ENCODE data around the gene UBE2J2.

The UBE2J2 gene

DNA sequence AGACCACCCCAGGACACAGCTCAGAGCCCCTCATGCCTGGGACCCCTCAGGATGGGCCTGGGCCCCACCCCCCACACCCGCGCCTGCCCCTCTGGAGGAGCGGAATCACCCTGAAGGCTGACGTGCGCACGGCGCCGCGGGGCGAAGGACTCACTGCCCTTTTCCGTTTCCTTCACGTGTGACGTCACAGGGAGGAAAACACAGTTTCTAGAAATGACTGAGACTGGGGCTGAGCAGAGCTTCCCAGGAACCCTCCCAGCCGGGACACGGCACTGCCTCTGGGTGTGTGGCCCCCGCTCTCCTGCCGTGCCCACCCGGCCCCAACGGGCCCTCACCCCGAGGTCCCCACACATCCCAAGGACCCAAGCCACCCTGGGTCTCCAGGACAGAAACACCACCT, 54.3 kb downstream of the UBE2J2 start:
- TF ChIP-seq NFIC (IDR thresholded peaks at IDR 0.05) = no peak
- TF ChIP-seq RAD21 (IDR thresholded peaks at IDR 0.05; ENCODE audit: low read depth) = no peak
- TF ChIP-seq TEAD4 (IDR thresholded peaks at IDR 0.05) = no peak
- no peak for TF ChIP-seq YY1 (IDR thresholded peaks at IDR 0.05; ENCODE audit: low read depth)
- TF ChIP-seq, protein P1, sequence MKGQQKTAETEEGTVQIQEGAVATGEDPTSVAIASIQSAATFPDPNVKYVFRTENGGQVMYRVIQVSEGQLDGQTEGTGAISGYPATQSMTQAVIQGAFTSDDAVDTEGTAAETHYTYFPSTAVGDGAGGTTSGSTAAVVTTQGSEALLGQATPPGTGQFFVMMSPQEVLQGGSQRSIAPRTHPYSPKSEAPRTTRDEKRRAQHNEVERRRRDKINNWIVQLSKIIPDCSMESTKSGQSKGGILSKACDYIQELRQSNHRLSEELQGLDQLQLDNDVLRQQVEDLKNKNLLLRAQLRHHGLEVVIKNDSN (IDR thresholded peaks at IDR 0.05) = no peak
- TF ChIP-seq TAF1 (IDR thresholded peaks at IDR 0.05; ENCODE audit: low read depth) = no peak
- TF ChIP-seq EGR1 (IDR thresholded peaks at IDR 0.05) = no peak
- TF ChIP-seq TCF12 (IDR thresholded peaks at IDR 0.05; ENCODE audit: low read depth) = no peak
- TF ChIP-seq MAX (IDR thresholded peaks at IDR 0.05) = no peak
- no peak for TF ChIP-seq FOXM1 (IDR thresholded peaks at IDR 0.05; ENCODE audit: borderline replicate concordance, low read depth)
- TF ChIP-seq, protein P2, sequence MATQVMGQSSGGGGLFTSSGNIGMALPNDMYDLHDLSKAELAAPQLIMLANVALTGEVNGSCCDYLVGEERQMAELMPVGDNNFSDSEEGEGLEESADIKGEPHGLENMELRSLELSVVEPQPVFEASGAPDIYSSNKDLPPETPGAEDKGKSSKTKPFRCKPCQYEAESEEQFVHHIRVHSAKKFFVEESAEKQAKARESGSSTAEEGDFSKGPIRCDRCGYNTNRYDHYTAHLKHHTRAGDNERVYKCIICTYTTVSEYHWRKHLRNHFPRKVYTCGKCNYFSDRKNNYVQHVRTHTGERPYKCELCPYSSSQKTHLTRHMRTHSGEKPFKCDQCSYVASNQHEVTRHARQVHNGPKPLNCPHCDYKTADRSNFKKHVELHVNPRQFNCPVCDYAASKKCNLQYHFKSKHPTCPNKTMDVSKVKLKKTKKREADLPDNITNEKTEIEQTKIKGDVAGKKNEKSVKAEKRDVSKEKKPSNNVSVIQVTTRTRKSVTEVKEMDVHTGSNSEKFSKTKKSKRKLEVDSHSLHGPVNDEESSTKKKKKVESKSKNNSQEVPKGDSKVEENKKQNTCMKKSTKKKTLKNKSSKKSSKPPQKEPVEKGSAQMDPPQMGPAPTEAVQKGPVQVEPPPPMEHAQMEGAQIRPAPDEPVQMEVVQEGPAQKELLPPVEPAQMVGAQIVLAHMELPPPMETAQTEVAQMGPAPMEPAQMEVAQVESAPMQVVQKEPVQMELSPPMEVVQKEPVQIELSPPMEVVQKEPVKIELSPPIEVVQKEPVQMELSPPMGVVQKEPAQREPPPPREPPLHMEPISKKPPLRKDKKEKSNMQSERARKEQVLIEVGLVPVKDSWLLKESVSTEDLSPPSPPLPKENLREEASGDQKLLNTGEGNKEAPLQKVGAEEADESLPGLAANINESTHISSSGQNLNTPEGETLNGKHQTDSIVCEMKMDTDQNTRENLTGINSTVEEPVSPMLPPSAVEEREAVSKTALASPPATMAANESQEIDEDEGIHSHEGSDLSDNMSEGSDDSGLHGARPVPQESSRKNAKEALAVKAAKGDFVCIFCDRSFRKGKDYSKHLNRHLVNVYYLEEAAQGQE (IDR thresholded peaks at IDR 0.05; ENCODE audit: low read depth) = no peak
- no peak for TF ChIP-seq ZBTB7A (IDR thresholded peaks at IDR 0.05; ENCODE audit: low read depth)
- TF ChIP-seq EP300 (IDR thresholded peaks at IDR 0.05; ENCODE audit: borderline replicate concordance) = no peak
- no peak for TF ChIP-seq CREB1 (IDR thresholded peaks at IDR 0.05; ENCODE audit: low read depth)
- TF ChIP-seq CEBPB (IDR thresholded peaks at IDR 0.05) = no peak

- TF ChIP-seq NFIC (IDR thresholded peaks at IDR 0.05) (0 out of 2 replicates have a peak, but pooled peaks have one; percentile 10), TEAD4 (IDR thresholded peaks at IDR 0.05) (no peak)
Measured at GRCh38 chr1:1218524-1219200, 55.0 kb downstream of the UBE2J2 start.

- TF ChIP-seq, protein P1 (IDR thresholded peaks at IDR 0.05) = peak; percentile 75
- TF ChIP-seq FOXM1 (IDR thresholded peaks at IDR 0.05; ENCODE audit: borderline replicate concordance, low read depth) (peak; percentile 73; the same call in 1 of the 2 replicates), ZBTB7A (IDR thresholded peaks at IDR 0.05; ENCODE audit: low read depth) (peak; percentile 86; the same call in 1 of the 2 replicates), TCF12 (IDR thresholded peaks at IDR 0.05; ENCODE audit: low read depth) (peak; percentile 97), CREB1 (IDR thresholded peaks at IDR 0.05; ENCODE audit: low read depth) (no peak), YY1 (IDR thresholded peaks at IDR 0.05; ENCODE audit: low read depth) (no peak), TAF1 (IDR thresholded peaks at IDR 0.05; ENCODE audit: low read depth) (no peak), TEAD4 (IDR thresholded peaks at IDR 0.05) (peak; percentile 84), MAX (IDR thresholded peaks at IDR 0.05) (peak; percentile 96), RAD21 (IDR thresholded peaks at IDR 0.05; ENCODE audit: low read depth) (peak; percentile 19; the same call in 1 of the 2 replicates), EGR1 (IDR thresholded peaks at IDR 0.05) (peak; percentile 96), NFIC (IDR thresholded peaks at IDR 0.05) (peak; percentile 88), EP300 (IDR thresholded peaks at IDR 0.05; ENCODE audit: borderline replicate concordance) (peak; percentile 87), CEBPB (IDR thresholded peaks at IDR 0.05) (peak; percentile 18; the same call in 1 of the 2 replicates)
- TF ChIP-seq, protein P2 (IDR thresholded peaks at IDR 0.05; ENCODE audit: low read depth) = no peak
Measured at GRCh38 chr1:1217621-1218523, 55.8 kb downstream of the UBE2J2 start.

DNA sequence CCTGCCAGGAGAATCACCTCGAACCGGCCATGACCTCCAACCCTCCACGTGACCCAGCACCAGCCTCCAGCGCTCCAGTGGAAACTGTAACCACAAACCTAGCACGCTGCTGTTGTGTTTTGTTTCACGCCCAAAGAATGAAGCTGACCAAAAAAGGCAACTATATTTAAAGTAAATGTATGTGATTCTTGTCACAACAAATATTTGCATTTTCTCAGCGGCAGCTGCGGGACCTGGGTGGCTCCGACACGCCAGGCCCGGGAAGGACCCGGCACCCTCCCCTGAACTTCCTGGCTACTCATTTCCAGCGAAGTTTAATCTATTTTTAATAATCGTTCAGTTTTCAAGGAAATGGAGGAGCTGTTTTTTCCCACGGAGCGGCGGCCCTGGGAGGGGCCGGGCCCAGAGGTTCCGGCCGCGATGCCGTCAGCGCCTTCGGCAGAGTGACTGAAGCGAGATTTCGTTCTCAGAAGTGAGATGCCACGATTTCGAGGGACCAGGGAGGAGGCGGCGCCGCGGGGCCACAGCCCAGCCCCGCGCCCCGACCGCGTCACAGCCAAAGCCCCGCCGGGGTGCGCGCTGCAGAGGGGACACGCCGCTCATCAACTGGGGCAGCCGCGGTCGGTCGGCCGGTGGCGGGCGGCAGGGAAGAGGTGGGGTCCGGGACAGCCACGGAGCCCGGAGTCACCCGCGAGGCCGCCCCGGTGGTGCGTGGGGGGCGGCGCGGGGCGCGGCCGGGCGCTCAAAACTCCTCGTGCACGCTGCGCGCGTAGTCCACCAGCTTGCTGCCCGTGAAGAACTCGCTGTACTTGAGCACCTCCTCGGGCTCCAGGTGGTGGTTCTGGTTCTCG, 56.7 kb downstream of the UBE2J2 start:
- no peak for TF ChIP-seq CREB1 (IDR thresholded peaks at IDR 0.05; ENCODE audit: low read depth)
- no peak for TF ChIP-seq NFIC (IDR thresholded peaks at IDR 0.05)
- TF ChIP-seq FOXM1 (IDR thresholded peaks at IDR 0.05; ENCODE audit: borderline replicate concordance, low read depth) = no peak
- no peak for TF ChIP-seq EGR1 (IDR thresholded peaks at IDR 0.05)
